Measurements from ENCODE around the gene TKT. TPM values are rescaled to one million over a fixed set of nuclear protein-coding genes. Genes with fewer than 3 reads are reported as not detected.

Gene TKT
- total and polyA plus RNA-seq, 2 of the 8 experiments (the other 6 are each of a cell fraction or from before 2014, with no cell fraction given) = 418 to 986 TPM

DNA sequence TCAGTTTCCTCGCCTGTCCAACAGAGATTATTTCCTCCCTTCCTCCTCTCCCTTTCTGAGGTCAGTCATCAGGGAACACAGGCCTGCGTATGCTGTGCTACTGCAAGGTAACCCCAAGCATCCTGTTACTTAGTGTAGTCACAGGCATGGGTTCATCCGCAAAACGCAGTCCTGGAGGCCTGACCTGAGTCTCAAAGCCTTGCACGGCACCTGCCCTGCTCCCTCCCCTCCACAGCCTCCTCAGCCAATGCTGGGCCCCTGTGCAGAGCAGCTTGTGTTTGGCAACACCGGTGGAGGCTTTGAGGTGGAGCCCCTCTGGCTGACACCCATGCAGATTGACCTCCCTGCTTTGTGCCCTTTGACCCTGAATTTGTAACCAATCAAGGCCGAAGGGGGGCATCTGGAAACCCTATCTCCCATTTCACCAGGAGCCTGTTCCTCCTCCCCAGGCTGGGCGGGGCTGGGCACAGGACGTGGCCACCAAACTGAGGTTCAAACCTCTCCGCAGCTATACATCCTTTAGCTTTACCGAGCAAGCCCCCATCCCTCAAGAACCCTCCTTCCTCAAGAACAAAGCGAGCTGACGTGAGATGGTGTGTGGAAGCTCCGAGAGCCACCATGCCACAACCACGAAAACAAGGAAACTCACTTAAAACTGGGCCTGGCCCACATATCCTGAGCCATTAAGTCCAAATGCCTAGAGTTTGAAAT lies 21.5 kb downstream of the TKT start:
- H3K4me3 ChIP-seq (ENCODE audit: extremely low read depth in 1 of 4, insufficient read depth in 2 of 4, low read depth in 3 of 4, low read length in 4 of 4) = no peak overlapping the region
- no peak overlapping the region; the same call in 1 of the 2 replicates for H3K27ac ChIP-seq (ENCODE audit: low read depth, low read length)
- no peak overlapping the region for H4K91ac ChIP-seq (replicated peaks; ENCODE audit: insufficient read length, low read length)
- ChIA-PET POLR2A (ENCODE audit: partially characterized antibody) (interaction anchor here (1.0 to 28.5 kb wide), 5 partner anchors 10 to 16 kb away, joined by 4 to 449 read pairs (median 7); partner anchors contain the start of gene TKT), CTCF (ENCODE audit: partially characterized antibody) (interaction anchor here (1.2 to 9.0 kb wide), 4 partner anchors 9 to 62 kb away, joined by 3 to 68 read pairs (median 4); no protein-coding TSS in a partner anchor)
- no peak overlapping the region for H2BK20ac ChIP-seq (ENCODE audit: low read length)
- H2AK5ac ChIP-seq (ENCODE audit: low read depth, low read length) = no peak overlapping the region
- H3K4ac ChIP-seq (replicated peaks; ENCODE audit: insufficient read length, low read depth, low read length) = no peak overlapping the region
- no peak overlapping the region for H3K56ac ChIP-seq (replicated peaks; ENCODE audit: insufficient read length, low read depth, low read length)
- H3K9me3 ChIP-seq (ENCODE audit: insufficient read depth in 2 of 2, low read depth in 1 of 2, low read length in 1 of 2) = no peaks in the 10 kb centered on the region
- TF ChIP-seq JUN (IDR thresholded peaks at IDR 0.05; ENCODE audit: low read depth, low read length) = no peak
- TF ChIP-seq TEAD4 (IDR thresholded peaks at IDR 0.05; ENCODE audit: low read depth, low read length) = no peak
- no peak overlapping the region for H3K9ac ChIP-seq (replicated peaks in 1 of 4; ENCODE audit: extremely low read depth in 1 of 4, low read depth in 3 of 4, low read length in 3 of 4)
- H3K4me1 ChIP-seq (replicated peaks in 1 of 4; ENCODE audit: control insufficient read depth in 3 of 4, insufficient read depth in 4 of 4, low read length in 3 of 4) = peaks cover 0 to 7% (median 3%) of the 10 kb centered on the region in 4 experiments; a peak in 3 of 7 replicates
- no peak overlapping the region for H2BK120ac ChIP-seq (replicated peaks; ENCODE audit: low read depth, low read length)
- H3K79me2 ChIP-seq (ENCODE audit: control insufficient read depth in 1 of 2, insufficient read depth in 2 of 2, low read length in 2 of 2) = peaks cover 0 to 11% of the 10 kb centered on the region in 2 experiments; a peak in 1 of 4 replicates
- no peaks in the 10 kb centered on the region for H3K23me2 ChIP-seq (ENCODE audit: low read depth, low read length)
- H2BK5ac ChIP-seq (ENCODE audit: low read depth, low read length) = no peak overlapping the region
- no peak overlapping the region for H4K8ac ChIP-seq (ENCODE audit: extremely low read depth, insufficient read depth, low read length)
- no peak overlapping the region for H3K14ac ChIP-seq (ENCODE audit: insufficient read length)
- no peak overlapping the region for H2BK15ac ChIP-seq (ENCODE audit: low read length)
- H3K4me2 ChIP-seq (ENCODE audit: insufficient read depth in 1 of 2, low read depth in 2 of 2, low read length in 2 of 2) = no peak overlapping the region
- WGBS, 2 experiments (ENCODE audit: extremely low coverage in 1 of 2, insufficient coverage in 1 of 2, insufficient read length in 1 of 2, insufficient replicate concordance in 2 of 2, low coverage in 1 of 2, low lambda C conversion rate in 2 of 2, missing lambda C conversion rate in 1 of 2) = 84% methylated on average over 15 of the region's 15 CpGs; no CpG with 5 or more reads in 1 of the 2 experiments
- peaks cover 11% of the 10 kb centered on the region for H3K79me1 ChIP-seq (ENCODE audit: low read depth, low read length)
- H4K5ac ChIP-seq (ENCODE audit: insufficient read length, low read depth, low read length) = no peak overlapping the region
- DNase-seq (ENCODE audit: low read depth in 1 of 2, low spot score in 2 of 2) = no peak
- H4K20me1 ChIP-seq (replicated peaks in 1 of 2; ENCODE audit: control insufficient read depth in 1 of 2, insufficient read depth in 2 of 2, low read length in 2 of 2) = peaks cover 20 to 53% of the 10 kb centered on the region in 2 experiments
- H3K27me3 ChIP-seq (replicated peaks in 1 of 4; ENCODE audit: control insufficient read depth in 3 of 4, extremely low read depth in 1 of 4, insufficient read depth in 3 of 4, low read length in 3 of 4) = no peaks in the 10 kb centered on the region
- no peak overlapping the region for H3K23ac ChIP-seq (ENCODE audit: insufficient read length)
- peaks cover 62 to 91% (median 86%) of the 10 kb centered on the region in 4 experiments for H3K36me3 ChIP-seq (ENCODE audit: control insufficient read depth in 2 of 4, insufficient read depth in 4 of 4, low read length in 3 of 4)
- no peak overlapping the region for H2BK12ac ChIP-seq (ENCODE audit: low read depth, low read length)
- no peak for FAIRE-seq
- no peak overlapping the region for H3K18ac ChIP-seq (ENCODE audit: extremely low read depth, low read length)
- H2AFZ ChIP-seq (ENCODE audit: low read length) = no peak overlapping the region

All from H1 (cell line).